ENCODE data around the gene ADAMTS17. TPM values are rescaled to one million over a fixed set of nuclear protein-coding genes. Genes with fewer than 3 reads are reported as not detected.
A peak's percentile ranks its signal among the peaks of the same experiment; 100 is the strongest.

Gene ADAMTS17
- total RNA-seq, 1 experiment from 2014 or later = 4.1 TPM

DNA sequence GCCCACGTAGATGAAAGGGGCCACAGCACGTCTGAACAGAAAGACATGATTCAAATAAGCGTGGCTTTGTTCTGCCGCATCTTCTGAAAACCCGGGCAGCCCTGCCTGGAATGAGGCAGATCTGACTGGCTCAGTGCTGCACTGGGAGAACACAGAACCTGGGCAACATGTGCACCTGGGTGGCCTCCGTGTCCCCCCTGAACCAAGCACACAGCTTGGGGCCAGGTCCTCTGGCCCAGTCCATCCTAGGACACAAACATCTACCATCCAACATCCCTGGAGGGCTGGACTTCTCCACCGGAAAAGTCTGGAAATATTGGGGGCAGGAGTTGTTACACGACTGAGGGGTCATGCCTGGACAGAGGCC, 119.4 kb downstream of the ADAMTS17 start:
- Histone ChIP-seq H3K4me3 (no peak overlapping the region), H3K27me3 (no peaks in the 10 kb centered on the region), H3K4me1 (peaks cover 10% of the 10 kb centered on the region), H3K27ac (no peak overlapping the region), H3K9me3 (replicated peaks) (no peaks in the 10 kb centered on the region), H3K36me3 (no peaks in the 10 kb centered on the region)
- no peak for DNase-seq

GRCh38 chr15:100221471-100222348, 120.1 kb downstream of the ADAMTS17 start:
- Histone ChIP-seq H3K27me3 (no peaks in the 10 kb centered on the region), H3K4me1 (peaks cover 10% of the 10 kb centered on the region), H3K4me3 (no peak overlapping the region), H3K9me3 (replicated peaks) (no peaks in the 10 kb centered on the region), H3K27ac (no peak overlapping the region), H3K36me3 (no peaks in the 10 kb centered on the region)
- DNase-seq = peak; percentile 27 to 64

DNA sequence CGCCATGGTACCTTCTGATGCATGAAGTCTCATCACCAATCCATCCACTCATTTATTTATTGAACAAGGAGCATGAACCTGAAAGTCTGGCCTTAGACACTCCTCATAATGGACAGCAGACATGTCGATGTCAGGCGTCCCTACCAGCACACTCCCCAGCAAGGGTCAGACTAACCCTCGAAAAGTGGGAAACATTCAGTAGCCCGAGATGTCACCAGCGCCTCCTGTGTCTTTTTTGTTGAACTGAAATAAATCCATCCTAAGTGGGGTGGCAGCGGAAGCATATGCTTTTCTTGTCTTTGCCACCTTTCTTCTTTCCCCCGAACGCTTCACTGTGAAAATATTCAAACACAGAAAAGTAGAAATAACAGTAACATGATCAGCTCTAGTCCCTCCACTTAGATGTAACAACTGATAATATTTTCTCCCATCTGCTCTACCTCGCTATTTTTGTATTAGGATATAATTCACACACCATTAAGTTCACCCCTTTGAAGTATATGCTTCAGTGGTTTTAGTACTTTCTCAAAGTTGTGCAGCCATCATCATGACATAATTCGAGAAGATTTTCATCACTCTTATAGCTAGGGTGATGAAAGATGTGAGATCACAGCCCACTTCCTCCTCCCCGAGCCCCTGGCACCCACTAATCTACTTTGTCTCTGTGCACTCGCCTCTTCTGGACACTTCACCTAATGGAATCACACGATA, 121.6 kb downstream of the ADAMTS17 start:
- H3K36me3 ChIP-seq = no peaks in the 10 kb centered on the region
- peaks cover 10% of the 10 kb centered on the region for H3K4me1 ChIP-seq
- no peak overlapping the region for H3K4me3 ChIP-seq
- no peak for DNase-seq
- H3K9me3 ChIP-seq (replicated peaks) = no peaks in the 10 kb centered on the region
- H3K27me3 ChIP-seq = no peaks in the 10 kb centered on the region
- H3K27ac ChIP-seq = no peak overlapping the region

DNA sequence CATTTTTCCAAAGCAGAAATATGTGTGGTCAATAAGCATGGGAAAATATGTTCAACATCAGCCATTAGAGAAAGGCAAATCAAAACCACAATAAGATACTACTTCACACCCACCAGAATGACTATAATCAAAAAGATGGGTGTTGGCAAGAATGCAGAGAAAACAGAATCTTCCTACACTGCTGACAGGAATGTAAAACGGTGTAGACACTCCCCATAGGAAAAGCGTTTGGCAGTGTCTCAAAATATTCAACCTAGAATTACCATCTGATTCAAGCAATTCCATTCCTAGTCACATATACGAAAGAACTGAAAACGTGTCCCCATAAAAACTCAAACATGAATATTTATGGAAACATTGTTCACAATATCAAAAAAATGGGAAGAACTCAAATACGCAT, 123.3 kb downstream of the ADAMTS17 start:
- Histone ChIP-seq H3K4me1 (0 out of 2 replicates have a peak, but pooled peaks cover 4% of the 10 kb centered on the region), H3K27me3 (no peaks in the 10 kb centered on the region), H3K4me3 (no peak overlapping the region), H3K9me3 (replicated peaks) (no peaks in the 10 kb centered on the region), H3K27ac (no peak overlapping the region), H3K36me3 (no peaks in the 10 kb centered on the region)
- no peak for DNase-seq

DNA sequence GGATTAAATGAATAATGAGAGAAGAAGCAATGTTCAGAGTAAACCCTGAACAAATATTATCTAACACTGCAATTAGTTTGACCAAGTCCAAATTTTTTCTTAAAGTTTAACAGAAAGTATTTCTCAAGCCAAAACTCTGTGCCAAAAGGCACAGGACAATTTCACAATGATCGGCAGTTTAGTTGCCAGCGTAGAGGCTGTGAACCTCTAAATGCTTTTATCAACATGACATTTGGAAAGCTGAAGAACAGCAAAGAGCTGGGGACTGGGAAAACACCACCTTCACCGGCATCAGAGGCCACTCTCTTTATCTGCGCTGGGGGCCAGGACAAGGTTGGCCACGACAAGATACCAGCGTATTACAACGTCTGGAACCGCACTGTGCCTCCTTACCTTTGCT, 125.6 kb downstream of the ADAMTS17 start:
- Histone ChIP-seq H3K4me3 (no peak overlapping the region), H3K4me1 (0 out of 2 replicates have a peak, but pooled peaks cover 2% of the 10 kb centered on the region), H3K9me3 (replicated peaks) (no peaks in the 10 kb centered on the region), H3K27me3 (no peaks in the 10 kb centered on the region), H3K36me3 (no peaks in the 10 kb centered on the region), H3K27ac (no peak overlapping the region)
- no peak for DNase-seq

DNA sequence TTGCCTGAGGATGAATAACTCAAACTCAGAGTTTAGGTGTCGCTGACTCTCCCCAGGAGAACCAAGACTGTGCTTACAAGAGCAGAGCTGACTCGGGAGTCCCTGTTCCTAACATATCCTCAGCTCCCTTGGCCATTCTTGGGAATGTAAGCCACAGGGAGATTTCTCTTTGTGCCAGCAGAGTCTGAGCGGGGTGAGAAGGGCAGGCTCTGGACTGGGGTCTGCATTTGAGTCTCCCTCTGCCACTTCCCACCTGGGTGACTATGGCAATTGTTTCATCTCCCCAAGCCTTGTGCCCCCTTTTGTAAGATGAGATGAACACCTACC, 126.0 kb downstream of the ADAMTS17 start:
- no peak overlapping the region for H3K4me3 ChIP-seq
- no peaks in the 10 kb centered on the region for H3K4me1 ChIP-seq
- no peaks in the 10 kb centered on the region for H3K27me3 ChIP-seq
- H3K36me3 ChIP-seq = no peaks in the 10 kb centered on the region
- H3K9me3 ChIP-seq (replicated peaks) = no peaks in the 10 kb centered on the region
- no peak overlapping the region for H3K27ac ChIP-seq
- no peak for DNase-seq

DNA sequence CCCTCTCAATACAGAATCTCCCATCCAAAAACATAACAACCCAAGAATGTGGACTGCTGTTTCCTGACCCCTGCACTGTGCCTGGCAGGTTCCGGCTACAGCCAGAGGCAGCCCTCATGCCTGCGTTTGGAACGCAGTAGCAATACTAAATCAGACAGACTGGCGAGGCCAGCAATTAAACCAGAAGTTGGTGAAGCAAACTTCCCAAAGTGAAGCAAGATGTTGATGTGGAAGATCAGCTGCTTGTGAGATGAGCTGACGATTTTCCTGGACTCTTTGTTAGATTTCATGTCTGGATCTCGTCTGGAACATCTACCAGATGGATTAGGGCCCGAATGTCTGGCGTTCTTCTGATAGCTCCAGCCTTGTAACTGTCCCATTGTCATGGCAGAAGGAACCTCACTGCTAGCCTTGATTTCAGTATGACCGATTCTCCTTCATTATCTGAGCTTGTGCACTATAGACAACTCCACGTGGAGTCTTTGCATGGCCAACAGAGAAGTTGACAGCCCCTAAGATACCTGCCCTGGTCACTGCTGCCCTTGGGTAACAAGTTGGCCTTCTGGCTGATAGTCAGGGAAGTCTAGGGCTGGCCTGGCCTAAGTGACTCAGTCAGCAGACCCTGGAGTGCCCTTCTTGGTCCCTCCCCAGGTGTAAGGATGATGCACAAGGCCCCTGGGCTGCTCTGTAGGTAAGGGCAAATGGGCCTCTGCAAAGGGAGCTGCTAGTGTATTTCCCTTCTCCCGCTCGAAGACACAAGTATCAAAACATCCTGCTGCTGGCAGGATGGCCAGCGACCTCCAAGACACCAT, 126.5 kb downstream of the ADAMTS17 start:
- no peak overlapping the region for H3K4me3 ChIP-seq
- no peaks in the 10 kb centered on the region for H3K36me3 ChIP-seq
- H3K27ac ChIP-seq = no peak overlapping the region
- no peak for DNase-seq
- no peaks in the 10 kb centered on the region for H3K27me3 ChIP-seq
- H3K4me1 ChIP-seq = no peaks in the 10 kb centered on the region
- H3K9me3 ChIP-seq (replicated peaks) = no peaks in the 10 kb centered on the region

- Histone ChIP-seq H3K4me1 (peaks cover 4% of the 10 kb centered on the region; the same call in 1 of the 2 replicates), H3K27ac (no peak overlapping the region)
Measured at GRCh38 chr15:100211855-100212850, 129.6 kb downstream of the ADAMTS17 start.

DNA sequence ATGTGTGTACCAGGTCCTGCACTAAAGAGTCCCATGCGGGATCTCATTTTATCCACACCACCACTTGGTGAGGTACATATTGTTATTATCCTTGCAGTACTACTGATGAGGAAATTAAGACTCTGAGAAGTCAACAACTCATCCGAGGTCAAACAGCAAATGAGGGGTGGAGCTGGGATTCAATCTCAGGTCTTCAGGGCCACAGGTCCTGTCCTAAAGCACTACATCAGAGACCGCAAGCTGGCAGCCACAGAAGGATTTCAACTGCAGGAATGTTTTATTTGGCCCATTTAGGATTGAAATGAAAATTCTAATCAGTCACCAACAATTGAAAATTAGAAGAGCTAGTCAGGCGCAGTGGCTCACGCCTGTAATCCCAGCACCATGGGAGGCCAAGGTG, 131.4 kb downstream of the ADAMTS17 start:
- Histone ChIP-seq H3K4me1 (peaks cover 11% of the 10 kb centered on the region; the same call in 1 of the 2 replicates), H3K27me3 (no peaks in the 10 kb centered on the region), H3K9me3 (replicated peaks) (no peaks in the 10 kb centered on the region), H3K27ac (no peak overlapping the region), H3K36me3 (no peaks in the 10 kb centered on the region), H3K4me3 (no peak overlapping the region)
- no peak for DNase-seq

More at GRCh38 chr15:100211855-100212850, 129.6 kb downstream of the ADAMTS17 start:
- Histone ChIP-seq H3K27me3 (no peaks in the 10 kb centered on the region), H3K4me3 (no peak overlapping the region), H3K9me3 (replicated peaks) (no peaks in the 10 kb centered on the region), H3K36me3 (no peaks in the 10 kb centered on the region)
- no peak for DNase-seq

- H3K27me3 ChIP-seq = no peaks in the 10 kb centered on the region
- H3K27ac ChIP-seq = no peak overlapping the region
- no peaks in the 10 kb centered on the region for H3K9me3 ChIP-seq (replicated peaks)
- no peaks in the 10 kb centered on the region for H3K36me3 ChIP-seq
- H3K4me3 ChIP-seq = no peak overlapping the region
- H3K4me1 ChIP-seq = peaks cover 11% of the 10 kb centered on the region; the same call in 1 of the 2 replicates
- DNase-seq = no peak
Measured at GRCh38 chr15:100208921-100209603, 132.7 kb downstream of the ADAMTS17 start.

- Histone ChIP-seq H3K4me3 (no peak overlapping the region), H3K36me3 (no peaks in the 10 kb centered on the region), H3K4me1 (peaks cover 11% of the 10 kb centered on the region; the same call in 1 of the 2 replicates)
Measured at GRCh38 chr15:100207053-100207452, 134.7 kb downstream of the ADAMTS17 start.

DNA sequence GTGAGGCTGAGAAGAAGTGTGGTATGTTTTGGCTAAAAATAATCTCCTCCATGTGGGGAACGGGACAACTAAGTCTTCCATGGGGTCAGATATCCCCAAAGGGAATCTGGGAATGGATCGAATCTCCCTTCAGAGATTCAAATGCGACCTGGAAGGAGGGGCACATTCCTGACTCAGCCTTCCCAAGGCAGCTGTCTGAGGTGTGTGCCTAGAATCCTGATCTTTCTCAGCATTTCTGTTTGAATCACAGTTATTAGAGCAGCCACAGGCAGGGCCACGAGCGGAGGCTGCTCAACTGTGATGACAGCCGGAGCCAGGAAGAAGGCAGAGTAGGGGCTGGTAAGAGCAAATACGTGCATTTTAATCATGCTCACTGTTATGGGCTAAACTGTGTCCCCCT, 135.1 kb downstream of the ADAMTS17 start:
- Histone ChIP-seq H3K4me1 (peaks cover 11% of the 10 kb centered on the region; the same call in 1 of the 2 replicates), H3K4me3 (no peak overlapping the region), H3K27ac (peak overlapping the region; percentile 22; the same call in 1 of the 2 replicates), H3K9me3 (replicated peaks) (no peaks in the 10 kb centered on the region), H3K27me3 (no peaks in the 10 kb centered on the region), H3K36me3 (no peaks in the 10 kb centered on the region)
- peak in 1 of 2 experiments; percentile 22 for DNase-seq

More at GRCh38 chr15:100207053-100207452, 134.7 kb downstream of the ADAMTS17 start:
- Histone ChIP-seq H3K27me3 (no peaks in the 10 kb centered on the region), H3K27ac (peak overlapping the region; percentile 22), H3K9me3 (replicated peaks) (no peaks in the 10 kb centered on the region)
- DNase-seq = peak; percentile 22 to 42

DNA sequence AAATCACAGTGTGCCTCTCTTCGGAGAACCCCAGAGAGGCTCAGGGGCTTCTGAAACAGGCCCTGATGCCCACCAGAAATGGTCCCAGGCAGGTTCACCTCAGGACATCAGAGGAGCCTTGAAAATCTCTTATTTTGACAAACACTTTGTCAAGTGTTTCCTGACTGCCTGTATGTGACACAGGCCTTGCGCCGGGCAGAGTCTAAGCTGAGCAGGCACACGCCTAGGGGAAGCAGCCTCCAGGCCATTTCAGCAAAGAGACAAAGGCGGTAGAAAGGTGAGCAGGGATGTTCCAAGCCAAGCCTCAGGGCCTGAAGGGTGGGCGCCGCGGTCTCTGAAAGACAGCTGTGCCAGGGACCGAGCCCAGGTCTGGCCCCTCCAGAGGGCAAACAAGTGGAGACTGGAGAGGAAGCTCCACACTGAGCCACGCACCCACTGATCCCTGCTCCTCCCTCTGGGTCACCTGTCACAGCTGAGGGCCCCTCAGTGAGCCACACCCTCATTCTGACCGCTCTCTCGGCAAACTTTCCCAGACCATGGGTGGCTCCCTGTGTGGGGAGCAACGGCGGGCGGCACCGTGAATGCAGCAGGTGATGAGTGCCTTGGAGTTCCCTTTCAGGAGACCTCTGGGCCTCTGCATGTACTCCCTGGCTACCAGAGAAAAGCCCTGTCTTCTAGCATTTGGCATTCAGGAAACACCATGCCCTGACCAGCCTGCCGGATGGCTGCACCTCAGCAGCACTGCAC, 136.1 kb downstream of the ADAMTS17 start:
- no peak for DNase-seq
- no peaks in the 10 kb centered on the region for H3K27me3 ChIP-seq
- H3K36me3 ChIP-seq = no peaks in the 10 kb centered on the region
- no peaks in the 10 kb centered on the region for H3K9me3 ChIP-seq (replicated peaks)
- H3K4me1 ChIP-seq = peaks cover 11% of the 10 kb centered on the region; the same call in 1 of the 2 replicates
- no peak overlapping the region for H3K4me3 ChIP-seq
- H3K27ac ChIP-seq = no peak overlapping the region
